ENCODE measurements around the gene TACC3.

TACC3 gene

GRCh38 chr4:1735215-1735614 is 13.9 kb downstream of the TACC3 start:
- DNase-seq (ENCODE audit: extremely low read depth, low read depth) = no peak
- H3K4me3 ChIP-seq (replicated peaks; ENCODE audit: low read depth, low read length) = no peak overlapping the region
- no peak for TF ChIP-seq CTCF (IDR thresholded peaks at IDR 0.05; ENCODE audit: low read depth, low read length, missing control alignments)

GRCh38 chr4:1736812-1737211 is 15.5 kb downstream of the TACC3 start:
- no peak for TF ChIP-seq CTCF (IDR thresholded peaks at IDR 0.05; ENCODE audit: low read depth, low read length, missing control alignments)
- H3K4me3 ChIP-seq (replicated peaks; ENCODE audit: low read depth, low read length) = no peak overlapping the region
- DNase-seq (ENCODE audit: extremely low read depth, low read depth) = no peak

- no peak for TF ChIP-seq CTCF (IDR thresholded peaks at IDR 0.05; ENCODE audit: low read depth, low read length, missing control alignments)
- no peak for DNase-seq (ENCODE audit: extremely low read depth, low read depth)
Measured at GRCh38 chr4:1737666-1738065, 16.3 kb downstream of the TACC3 start.

GRCh38 chr4:1738410-1738809 is 17.1 kb downstream of the TACC3 start:
- TF ChIP-seq CTCF (IDR thresholded peaks at IDR 0.05; ENCODE audit: low read depth, low read length, missing control alignments) = no peak
- H3K4me3 ChIP-seq (replicated peaks; ENCODE audit: low read depth, low read length) = no peak overlapping the region
- no peak for DNase-seq (ENCODE audit: extremely low read depth, low read depth)

More at GRCh38 chr4:1737666-1738065, 16.3 kb downstream of the TACC3 start:
- no peak overlapping the region for H3K4me3 ChIP-seq (replicated peaks; ENCODE audit: low read depth, low read length)

GRCh38 chr4:1739358-1739757 is 18.0 kb downstream of the TACC3 start:
- no peak for DNase-seq (ENCODE audit: extremely low read depth, low read depth)
- no peak overlapping the region for H3K4me3 ChIP-seq (replicated peaks; ENCODE audit: low read depth, low read length)
- TF ChIP-seq CTCF (IDR thresholded peaks at IDR 0.05; ENCODE audit: low read depth, low read length, missing control alignments) = no peak

- no peak for TF ChIP-seq CTCF (IDR thresholded peaks at IDR 0.05; ENCODE audit: low read depth, low read length, missing control alignments)
Measured at GRCh38 chr4:1740021-1740545, 18.8 kb downstream of the TACC3 start.

GRCh38 chr4:1741208-1741607 is 19.9 kb downstream of the TACC3 start:
- DNase-seq (ENCODE audit: extremely low read depth, low read depth) = no peak
- no peak for TF ChIP-seq CTCF (IDR thresholded peaks at IDR 0.05; ENCODE audit: low read depth, low read length, missing control alignments)
- no peak overlapping the region for H3K4me3 ChIP-seq (replicated peaks; ENCODE audit: low read depth, low read length)

More at GRCh38 chr4:1740021-1740545, 18.8 kb downstream of the TACC3 start:
- no peak for DNase-seq (ENCODE audit: extremely low read depth, low read depth)
- H3K4me3 ChIP-seq (replicated peaks; ENCODE audit: low read depth, low read length) = no peak overlapping the region

Measured in HFF-Myc (cell line).